Gastroesophageal sphincter (tissue), 4 donors: ENCODE measurements around the gene PALD1. TPM values are rescaled to one million over a fixed set of nuclear protein-coding genes. Genes with fewer than 3 reads are reported as not detected.

ENCODE experiments used
- ATAC-seq: fragments of 150-250 bp; one replicate; pipeline ENCODE4 v1.9.1; 2016; ENCODE audit warnings: mild to moderate bottlenecking, moderate library complexity
- H3K27ac ChIP-seq, 4 donors: fragments of 200-600 bp; sonication (generic) in 3 of 4; 1 replicate in 3 of 4; 2 replicates in 1 of 4; pipeline ENCODE4 v1.5.1; 2016 to 2019
- H3K27me3 ChIP-seq: fragments of 200-600 bp; sonication (generic); one replicate; pipeline ENCODE4 v1.5.1; 2019
- H3K36me3 ChIP-seq, 2 donors: fragments of 200-600 bp; sonication (generic); one replicate each; pipeline ENCODE4 v1.5.1; 2019; ENCODE audit warnings: control low read depth in 1 of 2
- H3K4me1 ChIP-seq, 3 donors: fragments of 200-600 bp; sonication (generic); 1 replicate in 2 of 3; 2 replicates in 1 of 3; pipeline ENCODE4 v1.5.1; 2016 to 2019; ENCODE audit warnings: control low read depth in 2 of 3
- H3K4me3 ChIP-seq, 2 donors: fragments of 200-600 bp; sonication (generic); one replicate each; pipeline ENCODE4 v1.5.1; 2019; ENCODE audit warnings: mild to moderate bottlenecking in 1 of 2, moderate library complexity in 1 of 2
- H3K9me3 ChIP-seq, 3 donors: fragments of 200-600 bp; sonication (generic); one replicate each; pipeline ENCODE4 v1.5.1; 2017 to 2019; ENCODE audit warnings: control low read depth in 2 of 3
- EP300 ChIP-seq: sonication (generic); formaldehyde crosslinking; IDR thresholded peaks from one replicate; pipeline ENCODE4 v1.6.1; 2017; ENCODE audit warnings: antibody characterized with exemption, mild to moderate bottlenecking
- POLR2A ChIP-seq, 2 donors: fragments of 450-650 bp; IDR thresholded peaks; one replicate each; pipeline ENCODE4 v1.6.1; 2017; ENCODE audit warnings: antibody characterized with exemption in 2 of 2, mild to moderate bottlenecking in 2 of 2, moderate library complexity in 1 of 2
- POLR2AphosphoS5 ChIP-seq: sonication (generic); formaldehyde crosslinking; IDR thresholded peaks from one replicate; pipeline ENCODE4 v1.6.1; 2017; ENCODE audit warnings: antibody characterized with exemption
- WGBS, 2 donors: methylation state at CpG; one replicate each; pipeline ENCODE4 v1.1.5; 2018; ENCODE audit warnings: low coverage in 1 of 2; 5-methylcytosine and 5-hydroxymethylcytosine counted together
- total RNA-seq, 4 donors: library from RNA; depleted of rRNA; stranded (reverse); fragments of >200 nt; gene quantifications; one replicate each; pipeline ENCODE4 v1.1.0, GENCODE V29; 2016
- TF ChIP-seq, protein P1 (sequence below), 4 experiments: fragments of 200-600 bp in 2 of 4; fragments of 450-650 bp in 2 of 4; sonication (generic) in 1 of 4; IDR thresholded peaks; one replicate each; pipeline ENCODE4 v1.5.1; 2017 to 2019; ENCODE audit warnings: antibody characterized with exemption in 4 of 4, mild to moderate bottlenecking in 2 of 4, moderate library complexity in 2 of 4

The PALD1 gene
- total RNA-seq, 4 donors from 2014 or later = 12.5 to 19.8 (median 14.7) TPM

DNA sequence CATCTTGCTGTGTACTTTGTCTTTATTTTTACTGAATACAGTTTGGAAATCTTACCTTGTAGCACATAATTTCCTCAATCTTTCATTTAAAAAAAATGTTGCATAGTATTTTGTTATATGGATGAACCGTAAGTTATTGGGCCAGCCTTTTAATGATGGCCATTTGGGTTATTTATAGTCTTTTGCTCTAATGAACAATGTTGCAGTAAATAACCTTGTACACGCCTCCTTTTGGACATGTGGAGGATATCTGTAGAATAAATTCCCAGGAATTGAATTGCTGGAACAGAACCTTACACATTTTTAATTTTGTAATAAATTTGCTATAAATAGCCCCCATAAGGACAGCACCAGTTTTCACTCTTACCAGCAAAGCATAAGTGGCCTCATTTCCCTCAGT, 136.6 kb downstream of the PALD1 start:
- Histone ChIP-seq H3K27ac (no peak overlapping the region), H3K4me3 (no peak overlapping the region), H3K9me3 (peaks cover 0 to 13% (median 0%) of the 10 kb centered on the region in 3 donors), H3K27me3 (peaks cover 6% of the 10 kb centered on the region), H3K36me3 (no peaks in the 10 kb centered on the region), H3K4me1 (no peaks in the 10 kb centered on the region)
- no peak for ATAC-seq
- TF ChIP-seq EP300 (no peak), POLR2A (IDR thresholded peaks at IDR 0.05) (no peak), POLR2AphosphoS5 (no peak)
- TF ChIP-seq, protein P1, sequence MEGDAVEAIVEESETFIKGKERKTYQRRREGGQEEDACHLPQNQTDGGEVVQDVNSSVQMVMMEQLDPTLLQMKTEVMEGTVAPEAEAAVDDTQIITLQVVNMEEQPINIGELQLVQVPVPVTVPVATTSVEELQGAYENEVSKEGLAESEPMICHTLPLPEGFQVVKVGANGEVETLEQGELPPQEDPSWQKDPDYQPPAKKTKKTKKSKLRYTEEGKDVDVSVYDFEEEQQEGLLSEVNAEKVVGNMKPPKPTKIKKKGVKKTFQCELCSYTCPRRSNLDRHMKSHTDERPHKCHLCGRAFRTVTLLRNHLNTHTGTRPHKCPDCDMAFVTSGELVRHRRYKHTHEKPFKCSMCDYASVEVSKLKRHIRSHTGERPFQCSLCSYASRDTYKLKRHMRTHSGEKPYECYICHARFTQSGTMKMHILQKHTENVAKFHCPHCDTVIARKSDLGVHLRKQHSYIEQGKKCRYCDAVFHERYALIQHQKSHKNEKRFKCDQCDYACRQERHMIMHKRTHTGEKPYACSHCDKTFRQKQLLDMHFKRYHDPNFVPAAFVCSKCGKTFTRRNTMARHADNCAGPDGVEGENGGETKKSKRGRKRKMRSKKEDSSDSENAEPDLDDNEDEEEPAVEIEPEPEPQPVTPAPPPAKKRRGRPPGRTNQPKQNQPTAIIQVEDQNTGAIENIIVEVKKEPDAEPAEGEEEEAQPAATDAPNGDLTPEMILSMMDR (IDR thresholded peaks at IDR 0.05) = no peak
- 86 to 90% methylated on average over 2 of the region's 2 CpGs for WGBS, 2 donors

DNA sequence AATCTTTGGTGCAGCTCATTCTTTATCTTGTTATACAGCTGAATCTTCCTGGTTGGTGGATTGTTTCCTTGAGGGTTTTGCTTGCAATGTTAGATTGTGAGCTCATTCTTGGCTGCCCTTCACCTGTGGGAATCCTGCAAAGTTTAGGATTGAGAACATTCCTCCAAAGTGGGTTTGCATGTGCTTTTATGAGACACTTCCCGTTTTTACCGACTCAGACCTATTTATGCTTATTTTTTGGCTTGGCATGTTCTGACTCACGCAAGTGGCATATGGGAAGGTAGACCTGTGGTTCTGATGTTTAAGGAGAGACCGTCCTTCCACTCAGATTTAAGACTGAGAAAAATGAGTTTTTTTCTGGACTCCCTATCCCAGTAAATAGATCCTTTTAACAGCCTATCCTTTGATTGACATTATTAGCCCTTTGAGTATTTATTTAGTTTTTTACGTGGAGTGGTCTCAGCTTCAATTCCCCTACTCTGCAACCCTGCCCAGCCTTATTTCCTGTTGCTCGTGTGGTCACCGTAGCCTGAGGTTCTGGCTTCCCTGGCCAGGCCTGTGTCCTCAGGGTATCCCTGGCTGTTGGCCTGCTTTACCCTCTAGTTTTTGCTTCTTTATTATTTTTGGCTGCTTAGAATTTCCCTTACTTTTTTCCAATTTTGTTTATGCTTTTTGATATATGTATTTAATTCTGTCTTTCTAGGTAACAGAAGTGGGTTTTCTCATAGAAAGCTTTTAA, 137.4 kb downstream of the PALD1 start:
- TF ChIP-seq POLR2AphosphoS5 (no peak), EP300 (no peak), POLR2A (IDR thresholded peaks at IDR 0.05) (no peak)
- TF ChIP-seq, protein P1 (IDR thresholded peaks at IDR 0.05) = no peak
- 64 to 77% methylated on average over 7 of the region's 7 CpGs for WGBS, 2 donors
- no peak for ATAC-seq
- Histone ChIP-seq H3K36me3 (no peaks in the 10 kb centered on the region), H3K27ac (no peak overlapping the region), H3K4me3 (no peak overlapping the region), H3K9me3 (peaks cover 0 to 18% (median 0%) of the 10 kb centered on the region in 3 donors), H3K27me3 (peaks cover 6% of the 10 kb centered on the region), H3K4me1 (no peaks in the 10 kb centered on the region)

DNA sequence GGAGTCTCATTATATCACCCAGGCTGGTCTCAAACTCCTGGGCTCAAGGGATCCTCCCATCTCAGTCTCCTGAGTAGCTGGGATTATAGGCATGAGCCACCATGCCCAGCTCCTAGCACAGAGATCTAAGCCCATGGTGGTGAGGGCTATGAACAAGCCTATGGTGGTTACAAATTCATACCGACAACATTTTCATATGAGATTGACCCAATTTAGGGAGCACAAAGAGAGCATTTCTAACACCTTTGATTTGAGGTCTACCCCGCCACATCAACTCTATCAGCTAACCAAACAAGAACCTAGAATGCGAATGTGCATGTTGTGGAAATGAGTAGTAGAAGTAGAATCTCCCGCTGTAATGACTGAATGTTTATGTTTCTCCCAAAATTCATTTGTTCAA, 138.2 kb downstream of the PALD1 start:
- TF ChIP-seq, protein P1 (IDR thresholded peaks at IDR 0.05) = no peak
- no peak for TF ChIP-seq POLR2A (IDR thresholded peaks at IDR 0.05)
- TF ChIP-seq POLR2AphosphoS5 = no peak
- no peak for TF ChIP-seq EP300
- WGBS, 2 donors = 94 to 96% methylated on average over 3 to 4 of the region's 4 CpGs
- H3K4me3 ChIP-seq = no peak overlapping the region
- H3K27me3 ChIP-seq = peaks cover 6% of the 10 kb centered on the region
- no peaks in the 10 kb centered on the region for H3K36me3 ChIP-seq
- ATAC-seq = no peak
- H3K4me1 ChIP-seq = no peaks in the 10 kb centered on the region
- H3K9me3 ChIP-seq = peaks cover 0 to 18% (median 0%) of the 10 kb centered on the region in 3 donors
- H3K27ac ChIP-seq = no peak overlapping the region

Other genes starting within 250 kb of the PALD1 start
- 10 to 100 TPM; 45.0 to 91.4 (median 78.6) TPM for gene PPA1, start 245.3 kb upstream of the PALD1 start, total RNA-seq
- gene NPFFR1, start 194.8 kb upstream of the PALD1 start, total RNA-seq = under 1 TPM in 3 of 4 donors, not detected in 1; under 0.01 to 0.04 (median under 0.01) TPM
- gene LRRC20, start 96.1 kb upstream of the PALD1 start, total RNA-seq = 10 to 100 TPM in 2 of 4 donors, 1 to 10 TPM in 2; 7.5 to 18.8 (median 10.1) TPM
- gene EIF4EBP2, start 74.6 kb upstream of the PALD1 start, total RNA-seq = 10 to 100 TPM; 83.8 to 93.7 (median 90.6) TPM
- under 1 TPM in 1 of 4 donors, not detected in 3; 0.40 TPM for gene NODAL, start 37.1 kb upstream of the PALD1 start, total RNA-seq
- gene PRF1, start 124.0 kb downstream of the PALD1 start, total RNA-seq = 1 to 10 TPM in 2 of 4 donors, under 1 TPM in 1, not detected in 1; 0.96 to 3.9 (median 2.0) TPM
- under 1 TPM in 2 of 4 donors, not detected in 2; 0.04 to 0.27 TPM for gene ADAMTS14, start 193.7 kb downstream of the PALD1 start, total RNA-seq